Measurements from ENCODE around the gene ARCN1. TPM values are rescaled to one million over a fixed set of nuclear protein-coding genes. Genes with fewer than 3 reads are reported as not detected.

ARCN1 gene
- total RNA-seq, 2 experiments from 2014 or later, result 107 to 108 TPM

DNA sequence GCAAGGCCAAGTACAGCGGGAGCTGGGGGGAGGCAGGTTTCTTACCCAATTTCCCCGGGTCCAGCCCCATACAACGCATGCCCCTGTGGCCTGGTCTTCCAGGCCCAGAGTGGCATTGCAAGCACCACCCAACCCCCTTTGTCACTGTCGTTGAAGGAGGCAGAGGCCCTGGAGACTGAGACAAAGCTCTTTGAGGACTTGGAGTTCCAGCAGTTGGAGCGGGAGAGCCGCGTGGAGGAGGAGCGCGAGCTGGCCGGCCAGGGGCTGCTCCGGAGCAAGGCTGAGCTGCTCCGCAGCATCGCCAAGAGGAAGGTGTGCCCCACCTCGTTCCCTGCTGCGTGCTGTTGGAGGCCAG, 63.0 kb downstream of the ARCN1 start:
- no peak for ATAC-seq (ENCODE audit: low read depth)
- Mint-ChIP-seq H3K4me3 (no peak overlapping the region), H3K9me3 (no peaks in the 10 kb centered on the region), H3K27ac (no peak overlapping the region), H3K36me3 (no peaks in the 10 kb centered on the region), H3K27me3 (peaks cover 5% of the 10 kb centered on the region), H3K4me1 (peaks cover 8% of the 10 kb centered on the region)
- POLR2A ChIA-PET, result interaction anchor here (0.9 kb wide), 1 partner anchor 11 kb away, joined by 4 read pairs; no protein-coding TSS in a partner anchor
- DNase-seq, result no peak

DNA sequence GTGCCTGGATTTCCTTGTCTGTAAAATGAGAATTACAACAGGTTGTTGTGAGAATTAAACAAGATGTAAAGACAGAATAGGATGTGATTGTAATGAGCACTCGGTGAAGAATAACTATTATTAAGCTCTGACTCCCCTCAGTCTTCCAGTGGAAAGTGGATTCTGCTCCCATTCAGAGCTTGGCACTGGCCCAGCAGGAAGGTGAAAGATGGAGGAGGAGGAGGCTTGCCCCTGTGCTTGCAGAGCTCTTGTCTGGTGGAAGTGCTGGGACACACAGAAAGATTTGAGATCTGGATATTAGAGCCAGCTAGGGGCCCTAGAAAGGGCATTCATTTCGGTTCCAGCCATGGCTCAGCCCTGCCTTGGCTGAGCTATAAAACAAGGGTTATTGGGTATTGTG, 63.4 kb downstream of the ARCN1 start:
- Mint-ChIP-seq H3K36me3 (no peaks in the 10 kb centered on the region), H3K27ac (no peak overlapping the region), H3K27me3 (peaks cover 5% of the 10 kb centered on the region), H3K9me3 (no peaks in the 10 kb centered on the region), H3K4me1 (peaks cover 5% of the 10 kb centered on the region), H3K4me3 (no peak overlapping the region)
- no peak for DNase-seq
- POLR2A ChIA-PET, result interaction anchor here (0.5 to 0.9 kb wide), 3 partner anchors 11 to 29 kb away, joined by 3 to 4 read pairs (median 4); no protein-coding TSS in a partner anchor
- no peak for ATAC-seq (ENCODE audit: low read depth)

DNA sequence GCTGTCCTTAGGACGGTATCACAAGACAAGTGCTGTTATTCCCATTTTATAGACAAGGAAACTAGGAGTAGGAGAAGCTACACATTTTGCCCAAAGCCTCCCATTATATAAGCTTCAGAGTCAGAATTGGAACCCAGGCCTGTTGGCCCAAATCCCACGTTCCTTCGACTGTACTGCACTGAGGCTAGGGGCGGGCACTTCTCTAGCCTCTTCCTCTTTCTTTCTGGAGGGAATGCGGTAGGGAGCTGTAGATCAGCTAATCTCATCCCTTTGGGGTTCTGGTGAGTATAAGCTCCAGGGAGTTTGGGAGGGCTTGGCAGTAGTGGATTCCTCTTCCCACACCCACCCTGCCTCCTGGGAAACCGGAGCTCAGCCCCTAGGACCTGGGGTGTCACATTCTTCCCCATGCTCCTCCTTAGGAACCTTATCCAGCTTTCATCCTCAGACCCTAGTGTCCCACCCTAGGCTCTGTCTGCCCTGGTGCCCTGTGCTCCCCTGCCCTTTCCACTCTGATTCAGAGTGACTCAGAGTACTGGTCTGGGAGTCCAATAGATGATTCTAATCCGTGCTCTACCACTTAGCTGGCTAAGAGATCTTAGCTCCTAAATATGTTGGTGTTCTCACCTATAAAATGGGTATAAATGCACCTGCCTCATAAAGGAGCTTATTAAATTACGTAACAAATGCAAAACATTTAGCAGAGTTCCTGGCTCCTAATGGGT, 64.5 kb downstream of the ARCN1 start:
- H3K27me3 Mint-ChIP-seq, result peaks cover 5% of the 10 kb centered on the region
- H3K4me1 Mint-ChIP-seq, result peaks cover 4% of the 10 kb centered on the region
- H3K9me3 Mint-ChIP-seq, result no peaks in the 10 kb centered on the region
- no peak overlapping the region for H3K27ac Mint-ChIP-seq
- no peaks in the 10 kb centered on the region for H3K36me3 Mint-ChIP-seq
- ATAC-seq (ENCODE audit: low read depth) (no peak), DNase-seq (no peak)
- POLR2A ChIA-PET, result no interaction called here
- no peak overlapping the region for H3K4me3 Mint-ChIP-seq

DNA sequence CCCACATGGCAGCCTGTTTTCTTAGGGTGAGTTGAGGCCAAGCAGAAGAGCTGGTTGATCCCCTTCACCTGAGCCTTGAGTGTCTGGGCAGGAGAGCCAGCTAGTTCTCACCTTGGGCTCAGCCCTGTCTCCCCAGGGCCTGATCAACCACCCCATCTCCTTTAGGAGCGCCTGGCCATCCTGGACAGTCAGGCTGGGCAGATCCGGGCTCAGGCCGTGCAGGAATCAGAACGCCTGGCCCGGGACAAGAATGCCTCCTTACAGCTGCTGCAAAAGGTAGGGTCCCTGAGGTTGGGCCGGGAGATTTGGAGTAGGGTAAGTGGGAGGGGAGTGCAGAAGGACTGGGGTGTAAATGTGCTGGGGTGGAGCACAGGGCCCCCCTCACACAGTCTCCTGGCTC, 66.5 kb downstream of the ARCN1 start:
- ATAC-seq (ENCODE audit: low read depth), result no peak
- Mint-ChIP-seq H3K4me3 (no peak overlapping the region), H3K4me1 (peaks cover 4% of the 10 kb centered on the region), H3K27ac (no peak overlapping the region), H3K27me3 (peaks cover 3% of the 10 kb centered on the region), H3K36me3 (no peaks in the 10 kb centered on the region), H3K9me3 (no peaks in the 10 kb centered on the region)
- no peak for DNase-seq
- POLR2A ChIA-PET, result no interaction called here

DNA sequence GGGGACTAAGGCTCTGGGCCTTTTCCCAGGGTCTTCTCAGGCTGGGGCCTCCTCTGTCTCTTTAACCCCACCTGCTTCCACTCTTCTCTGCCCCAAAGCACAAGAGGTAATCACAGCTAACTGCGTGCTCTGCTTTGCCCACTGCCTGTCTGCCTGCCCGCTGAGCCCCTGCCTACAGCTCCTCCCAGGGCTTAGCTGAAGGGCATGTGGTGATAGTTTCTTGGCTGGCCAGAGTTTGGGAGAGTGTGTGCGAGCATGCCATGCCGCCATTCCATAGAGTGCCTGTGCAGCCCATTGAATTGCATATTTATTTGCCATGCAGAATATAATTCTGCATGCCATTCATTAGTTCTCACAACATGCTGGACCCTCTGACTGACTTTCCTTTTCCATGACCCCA, 67.7 kb downstream of the ARCN1 start:
- no peaks in the 10 kb centered on the region for H3K9me3 Mint-ChIP-seq
- H3K27me3 Mint-ChIP-seq, result peaks cover 3% of the 10 kb centered on the region
- DNase-seq, result no peak
- POLR2A ChIA-PET, result no interaction called here
- no peak for ATAC-seq (ENCODE audit: low read depth)
- H3K4me1 Mint-ChIP-seq, result no peaks in the 10 kb centered on the region
- no peak overlapping the region for H3K4me3 Mint-ChIP-seq
- no peaks in the 10 kb centered on the region for H3K36me3 Mint-ChIP-seq
- no peak overlapping the region for H3K27ac Mint-ChIP-seq

DNA sequence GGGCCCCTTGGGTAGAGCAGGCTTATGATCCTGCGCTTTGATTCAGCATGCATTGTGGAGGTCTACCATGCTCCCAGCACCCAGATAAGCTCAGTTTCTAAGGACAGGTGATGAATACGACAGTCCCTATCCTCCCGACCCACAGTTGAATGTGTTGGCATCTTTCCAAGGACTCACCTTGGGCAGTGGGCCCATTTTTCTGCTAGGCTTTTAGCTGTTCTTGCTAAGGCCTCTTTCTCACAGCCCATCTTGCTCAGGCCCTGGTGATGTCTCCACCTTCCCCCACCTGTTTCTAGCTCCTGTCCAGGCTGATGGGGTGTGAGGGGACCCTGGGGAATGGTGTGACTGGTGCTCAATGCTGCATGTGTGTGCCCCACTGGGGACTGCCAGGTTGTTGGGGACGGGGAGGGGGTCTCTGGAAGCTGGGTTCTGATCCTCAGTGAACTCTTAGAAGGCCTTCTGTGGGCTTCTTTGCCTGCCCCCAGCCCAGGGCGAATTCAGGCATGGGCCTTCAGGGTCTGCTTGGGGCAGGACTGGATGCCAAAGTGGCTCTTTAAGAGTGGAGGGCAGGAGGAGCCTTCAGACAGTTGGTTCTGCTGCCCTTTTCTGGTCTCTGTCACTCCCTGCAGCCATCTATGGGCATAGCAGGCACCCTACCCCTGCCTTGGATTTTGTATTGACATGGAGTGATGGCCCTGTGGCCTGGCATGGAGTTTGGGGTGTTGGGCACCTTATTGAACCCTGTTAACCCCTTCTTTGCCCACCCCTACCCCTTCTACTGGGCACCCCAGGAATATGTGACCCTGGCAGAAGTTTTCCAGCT, 68.3 kb downstream of the ARCN1 start:
- ATAC-seq (ENCODE audit: low read depth), result no peak
- Mint-ChIP-seq H3K4me3 (no peak overlapping the region), H3K27ac (no peak overlapping the region), H3K9me3 (no peaks in the 10 kb centered on the region), H3K4me1 (no peaks in the 10 kb centered on the region), H3K36me3 (no peaks in the 10 kb centered on the region), H3K27me3 (peaks cover 3% of the 10 kb centered on the region)
- no peak for DNase-seq
- POLR2A ChIA-PET, result no interaction called here

DNA sequence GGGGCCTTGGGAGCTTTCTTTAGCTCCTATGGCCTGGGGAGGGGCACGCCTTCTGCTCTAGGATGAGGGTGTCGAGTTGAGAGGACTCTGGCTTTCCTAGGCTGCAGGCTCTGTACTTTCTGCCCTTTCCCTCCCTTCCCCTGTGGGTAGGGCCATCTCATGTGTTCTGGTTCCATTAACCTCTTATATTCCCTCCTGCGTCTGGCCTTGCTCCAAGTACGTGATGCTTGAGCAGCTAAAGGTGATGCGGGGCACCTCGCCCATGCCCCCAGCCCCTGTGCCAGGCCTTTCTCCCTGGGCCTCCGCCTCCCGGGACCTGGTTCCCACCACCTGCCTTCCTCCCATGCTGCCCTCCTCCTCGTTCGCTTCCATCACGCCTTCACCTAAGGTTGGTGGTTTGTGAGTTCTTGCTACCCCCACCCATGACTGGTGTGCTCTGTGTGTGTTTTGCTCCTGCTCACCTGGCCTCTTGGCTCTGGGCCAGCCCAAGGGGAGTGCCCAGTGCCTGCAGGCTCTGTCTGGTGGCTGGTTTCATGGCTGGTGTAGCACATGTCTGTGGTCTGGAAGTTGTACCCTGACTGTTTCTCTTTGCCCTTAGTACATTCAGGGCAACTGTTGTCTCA, 69.3 kb downstream of the ARCN1 start:
- H3K4me3 Mint-ChIP-seq, result no peak overlapping the region
- ATAC-seq (ENCODE audit: low read depth) (no peak), DNase-seq (no peak)
- POLR2A ChIA-PET, result no interaction called here
- no peaks in the 10 kb centered on the region for H3K4me1 Mint-ChIP-seq
- H3K9me3 Mint-ChIP-seq, result no peaks in the 10 kb centered on the region
- H3K36me3 Mint-ChIP-seq, result no peaks in the 10 kb centered on the region
- H3K27ac Mint-ChIP-seq, result no peak overlapping the region
- no peaks in the 10 kb centered on the region for H3K27me3 Mint-ChIP-seq

DNA sequence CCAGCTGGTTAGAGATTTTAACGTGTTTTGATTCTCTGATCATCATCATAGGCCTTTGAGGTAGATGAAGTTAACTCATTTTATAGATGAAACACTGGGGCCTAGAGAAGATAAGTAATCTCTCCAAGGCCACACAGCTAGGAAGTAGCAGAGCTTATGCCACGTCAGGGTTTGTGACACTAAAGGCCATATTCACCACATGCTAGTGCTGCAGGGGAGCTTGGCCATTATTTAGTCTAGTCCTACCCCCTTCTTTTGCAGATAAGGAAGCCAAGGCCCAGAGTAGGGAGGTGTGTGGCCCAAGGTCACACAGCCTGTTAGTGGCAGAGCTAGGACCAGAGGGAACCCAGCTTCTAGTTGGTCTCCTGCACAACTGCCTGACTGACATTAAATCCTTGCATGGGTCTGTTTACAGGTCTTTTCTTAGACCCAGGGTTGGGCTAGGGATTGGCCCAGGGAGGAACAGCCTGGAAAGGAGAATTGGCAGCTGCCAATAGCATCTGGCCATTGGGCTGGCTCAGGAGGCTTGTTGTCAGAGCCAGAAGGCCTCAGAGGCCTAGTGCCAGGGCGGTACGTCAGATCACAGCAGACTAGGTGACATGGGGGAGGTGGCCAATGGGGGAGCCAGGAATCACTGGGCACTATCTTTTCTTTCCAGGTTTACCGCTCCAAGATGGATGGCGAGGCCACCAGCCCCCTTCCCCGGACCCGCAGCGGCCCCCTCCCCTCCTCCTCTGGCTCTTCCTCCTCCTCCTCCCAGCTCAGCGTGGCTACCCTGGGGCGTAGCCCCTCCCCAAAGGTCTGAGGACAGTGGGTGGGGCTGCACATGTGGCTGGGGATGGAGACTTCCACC, 71.2 kb downstream of the ARCN1 start:
- peaks cover under 1% of the 10 kb centered on the region for H3K27me3 Mint-ChIP-seq
- H3K9me3 Mint-ChIP-seq, result no peaks in the 10 kb centered on the region
- POLR2A ChIA-PET, result no interaction called here
- no peaks in the 10 kb centered on the region for H3K36me3 Mint-ChIP-seq
- ATAC-seq (ENCODE audit: low read depth), result no peak
- no peak for DNase-seq
- H3K4me1 Mint-ChIP-seq, result no peaks in the 10 kb centered on the region
- no peak overlapping the region for H3K27ac Mint-ChIP-seq
- no peak overlapping the region for H3K4me3 Mint-ChIP-seq

DNA sequence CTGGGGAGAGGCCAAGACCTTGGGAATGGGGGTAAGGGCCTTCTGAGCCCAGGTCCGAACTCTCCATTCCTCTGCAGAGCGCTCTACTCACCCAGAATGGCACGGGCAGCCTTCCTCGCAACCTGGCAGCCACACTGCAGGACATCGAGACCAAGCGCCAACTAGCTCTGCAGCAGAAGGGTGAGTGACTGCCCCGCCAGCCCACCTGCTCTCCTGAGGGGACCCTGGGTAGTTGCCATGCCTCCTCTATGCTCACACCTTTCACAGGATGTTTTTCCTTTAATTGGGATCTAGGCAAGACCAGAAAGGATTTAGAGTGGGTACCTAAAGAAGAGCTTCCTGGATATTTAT, 71.8 kb downstream of the ARCN1 start:
- no peaks in the 10 kb centered on the region for H3K4me1 Mint-ChIP-seq
- no peak overlapping the region for H3K4me3 Mint-ChIP-seq
- ATAC-seq (ENCODE audit: low read depth) (no peak), DNase-seq (no peak)
- H3K36me3 Mint-ChIP-seq, result no peaks in the 10 kb centered on the region
- no peaks in the 10 kb centered on the region for H3K9me3 Mint-ChIP-seq
- H3K27me3 Mint-ChIP-seq, result peaks cover 1% of the 10 kb centered on the region
- H3K27ac Mint-ChIP-seq, result no peak overlapping the region
- POLR2A ChIA-PET, result no interaction called here

DNA sequence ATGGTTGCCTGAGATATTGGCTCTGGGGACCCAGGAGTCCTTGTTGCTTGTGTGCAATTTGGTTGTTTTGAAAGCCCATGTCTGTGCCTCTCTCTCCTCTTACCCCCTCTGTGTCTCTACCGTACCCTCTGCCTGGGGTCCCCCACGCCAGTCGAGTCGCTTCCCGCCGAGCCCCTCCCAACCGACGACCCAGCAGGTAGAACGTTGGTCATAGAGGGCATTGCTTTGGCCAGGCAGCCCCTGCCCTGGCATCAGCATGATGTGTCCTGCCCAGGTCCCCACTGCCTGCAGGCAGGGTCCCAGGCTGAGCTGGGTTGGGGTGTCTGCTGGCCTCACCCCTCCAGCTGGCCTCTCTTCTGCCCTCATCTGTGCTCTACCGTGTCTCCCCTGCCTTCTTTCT, 72.3 kb downstream of the ARCN1 start:
- no peak for DNase-seq
- H3K27me3 Mint-ChIP-seq, result peaks cover 1% of the 10 kb centered on the region

DNA sequence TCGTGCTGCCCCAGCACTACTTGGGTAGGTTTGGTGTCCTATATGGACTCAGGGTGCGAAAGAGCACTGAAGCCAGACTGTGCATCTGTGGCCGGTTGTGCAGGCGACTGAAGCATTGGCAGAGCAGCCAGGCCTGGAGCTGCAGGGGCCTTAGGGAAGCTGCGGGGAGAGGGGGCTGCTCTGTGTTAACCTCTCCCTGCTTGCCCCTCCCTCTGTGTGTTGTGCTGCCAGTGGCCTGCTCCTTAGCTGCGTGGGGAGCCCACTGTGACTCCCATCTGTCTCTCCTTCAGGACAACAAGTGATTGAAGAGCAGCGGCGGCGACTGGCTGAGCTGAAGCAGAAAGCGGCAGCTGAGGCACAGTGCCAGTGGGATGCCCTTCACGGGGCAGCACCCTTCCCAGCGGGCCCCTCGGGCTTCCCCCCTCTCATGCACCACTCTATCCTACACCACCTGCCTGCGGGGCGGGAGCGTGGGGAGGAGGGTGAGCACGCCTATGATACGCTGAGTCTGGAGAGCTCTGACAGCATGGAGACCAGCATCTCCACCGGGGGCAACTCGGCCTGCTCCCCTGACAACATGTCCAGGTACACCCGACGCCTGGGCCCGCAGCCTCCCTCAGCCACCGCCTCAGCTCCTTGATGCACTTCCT, 73.0 kb downstream of the ARCN1 start:
- no peak for ATAC-seq (ENCODE audit: low read depth)
- Mint-ChIP-seq H3K36me3 (no peaks in the 10 kb centered on the region), H3K27ac (no peak overlapping the region), H3K4me1 (no peaks in the 10 kb centered on the region), H3K4me3 (no peak overlapping the region), H3K9me3 (no peaks in the 10 kb centered on the region), H3K27me3 (peaks cover 1% of the 10 kb centered on the region)
- POLR2A ChIA-PET, result no interaction called here
- no peak for DNase-seq

More for the DNA sequence above, 72.3 kb downstream of the ARCN1 start:
- no peaks in the 10 kb centered on the region for H3K9me3 Mint-ChIP-seq
- H3K36me3 Mint-ChIP-seq, result no peaks in the 10 kb centered on the region
- H3K4me1 Mint-ChIP-seq, result no peaks in the 10 kb centered on the region
- ATAC-seq (ENCODE audit: low read depth), result no peak
- H3K4me3 Mint-ChIP-seq, result no peak overlapping the region
- H3K27ac Mint-ChIP-seq, result no peak overlapping the region
- POLR2A ChIA-PET, result no interaction called here

DNA sequence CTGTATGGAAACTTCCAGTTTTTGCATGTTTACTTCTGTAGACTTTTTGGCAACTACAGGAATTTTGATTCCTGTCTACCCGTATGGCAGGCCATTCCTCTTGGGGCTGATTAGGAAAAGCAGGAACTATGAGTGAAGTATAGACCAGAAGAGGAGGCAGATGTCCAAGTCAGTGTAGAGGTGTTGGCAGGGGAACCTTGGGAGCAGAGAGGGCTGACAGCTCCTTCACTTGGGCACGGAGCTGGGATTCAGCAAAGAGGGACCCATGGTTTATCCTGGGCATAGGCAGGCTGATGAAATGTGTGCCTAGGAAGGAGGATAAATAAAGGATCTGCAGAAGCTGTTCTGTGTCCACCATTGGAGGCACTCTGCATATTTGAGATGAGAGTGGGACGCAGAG, 74.2 kb downstream of the ARCN1 start:
- H3K27me3 Mint-ChIP-seq, result peaks cover 1% of the 10 kb centered on the region
- POLR2A ChIA-PET, result interaction anchor here (0.7 kb wide), 1 partner anchor 11 kb away, joined by 4 read pairs; no protein-coding TSS in a partner anchor
- ATAC-seq (ENCODE audit: low read depth) (no peak), DNase-seq (no peak)
- no peaks in the 10 kb centered on the region for H3K4me1 Mint-ChIP-seq
- H3K4me3 Mint-ChIP-seq, result no peak overlapping the region
- no peaks in the 10 kb centered on the region for H3K9me3 Mint-ChIP-seq
- H3K27ac Mint-ChIP-seq, result no peak overlapping the region
- no peaks in the 10 kb centered on the region for H3K36me3 Mint-ChIP-seq

DNA sequence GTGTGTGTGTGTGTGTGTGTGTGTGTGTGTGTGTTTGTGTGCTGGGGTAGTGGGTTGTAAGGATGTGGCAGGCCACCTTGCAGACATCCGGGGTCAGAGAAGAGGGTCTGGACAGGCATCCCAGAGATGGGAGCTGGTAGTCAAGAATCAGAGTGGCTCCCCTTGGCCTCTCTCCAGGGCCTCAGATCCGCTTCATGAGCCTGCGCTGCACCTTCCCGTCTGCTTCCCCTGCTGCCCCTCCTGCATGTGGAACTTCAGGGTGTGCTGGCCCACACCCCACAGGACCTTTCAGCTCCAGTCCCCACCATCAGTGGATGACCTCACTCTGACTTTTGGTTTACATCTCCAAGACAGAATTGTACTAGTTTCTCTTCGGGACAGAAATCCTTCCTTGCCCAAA, 76.1 kb downstream of the ARCN1 start:
- Mint-ChIP-seq H3K4me1 (peaks cover 6% of the 10 kb centered on the region), H3K27me3 (peaks cover 1% of the 10 kb centered on the region), H3K9me3 (no peaks in the 10 kb centered on the region), H3K4me3 (no peak overlapping the region), H3K27ac (no peak overlapping the region), H3K36me3 (no peaks in the 10 kb centered on the region)
- no peak for DNase-seq
- ATAC-seq (ENCODE audit: low read depth), result no peak
- POLR2A ChIA-PET, result no interaction called here

Data from activated naive CD8-positive, alpha-beta T cell treated with anti-CD3 and anti-CD28 coated beads, Interleukin-2, amount 10 ng/mL, durations not matched to agents 7 days and 5 days (primary cell).